ENCODE data around the gene GGTA1.
"Not testable (repeated sequence)": the region's sequence is repeated elsewhere in the genome, so short reads cannot be mapped to it uniquely, and the experiment has no call there.

Gene GGTA1

GRCh38 chr9:121499427-121500164, at the start of gene GGTA1:
TSS of gene GGTA1 (minus strand) at chr9:121499844. CDS start at chr9:121467922, 31,922 bp downstream.
- DNase-seq, result no peak

- no peak for DNase-seq
Measured at GRCh38 chr9:121548666-121549065, 49.0 kb upstream of the GGTA1 start.

GRCh38 chr9:121545875-121546423, 46.3 kb upstream of the GGTA1 start:
- peak; percentile 46 for DNase-seq

GRCh38 chr9:121545150-121545874, 45.7 kb upstream of the GGTA1 start:
- DNase-seq, result no peak

GRCh38 chr9:121542025-121542424, 42.4 kb upstream of the GGTA1 start:
- no peak for DNase-seq

GRCh38 chr9:121541256-121541655, 41.6 kb upstream of the GGTA1 start:
- no peak for DNase-seq

- DNase-seq, result no peak
Measured at GRCh38 chr9:121538221-121538620, 38.6 kb upstream of the GGTA1 start.

GRCh38 chr9:121537283-121537682, 37.6 kb upstream of the GGTA1 start:
- DNase-seq, result no peak

GRCh38 chr9:121532881-121533280, 33.2 kb upstream of the GGTA1 start:
- no peak for DNase-seq

GRCh38 chr9:121529237-121529987, 29.8 kb upstream of the GGTA1 start:
- no peak for DNase-seq

- DNase-seq, result no peak
Measured at GRCh38 chr9:121528642-121529041, 29.0 kb upstream of the GGTA1 start.

GRCh38 chr9:121527371-121527770, 27.7 kb upstream of the GGTA1 start:
- no peak for DNase-seq

- DNase-seq, result not testable (repeated sequence)
Measured at GRCh38 chr9:121519688-121520087, 20.0 kb upstream of the GGTA1 start.

- DNase-seq, result no peak
Measured at GRCh38 chr9:121518634-121519033, 19.0 kb upstream of the GGTA1 start.

- not testable (repeated sequence) for DNase-seq
Measured at GRCh38 chr9:121513166-121513565, 13.5 kb upstream of the GGTA1 start.

GRCh38 chr9:121510766-121511550, 11.3 kb upstream of the GGTA1 start:
- no peak for DNase-seq

GRCh38 chr9:121509180-121509579, 9.5 kb upstream of the GGTA1 start:
- no peak for DNase-seq

GRCh38 chr9:121508415-121508814, 8.8 kb upstream of the GGTA1 start:
- DNase-seq, result no peak

- DNase-seq, result no peak
Measured at GRCh38 chr9:121505903-121506735, 6.5 kb upstream of the GGTA1 start.

GRCh38 chr9:121503444-121503843, 3.8 kb upstream of the GGTA1 start:
- DNase-seq, result no peak

- DNase-seq, result no peak
Measured at GRCh38 chr9:121500165-121500478, 478 bp upstream of the GGTA1 start.

GRCh38 chr9:121499177-121499426, 542 bp downstream of the GGTA1 start:
- no peak for DNase-seq
